Fibroblast of mammary gland (primary cell): ENCODE results near the gene CHID1.

Experiments
- DNase-seq: peaks from one replicate; pipeline ENCODE4 v3.0.0-alpha.2; 2010; ENCODE audit warnings: low read depth
- H3K4me3 ChIP-seq: 2 replicates; pipeline ENCODE4 v1.5.1; 2011; ENCODE audit warnings: low read depth, mild to moderate bottlenecking, low read length, moderate library complexity; ENCODE audit not compliant: control insufficient read depth
- TF ChIP-seq, protein P1 (sequence below): conservative IDR thresholded peaks from 2 replicates; pipeline ENCODE4 v1.5.1; 2011; ENCODE audit warnings: low read depth, low read length, inconsistent platforms; ENCODE audit not compliant: control insufficient read depth, insufficient read depth

CHID1 gene

DNA sequence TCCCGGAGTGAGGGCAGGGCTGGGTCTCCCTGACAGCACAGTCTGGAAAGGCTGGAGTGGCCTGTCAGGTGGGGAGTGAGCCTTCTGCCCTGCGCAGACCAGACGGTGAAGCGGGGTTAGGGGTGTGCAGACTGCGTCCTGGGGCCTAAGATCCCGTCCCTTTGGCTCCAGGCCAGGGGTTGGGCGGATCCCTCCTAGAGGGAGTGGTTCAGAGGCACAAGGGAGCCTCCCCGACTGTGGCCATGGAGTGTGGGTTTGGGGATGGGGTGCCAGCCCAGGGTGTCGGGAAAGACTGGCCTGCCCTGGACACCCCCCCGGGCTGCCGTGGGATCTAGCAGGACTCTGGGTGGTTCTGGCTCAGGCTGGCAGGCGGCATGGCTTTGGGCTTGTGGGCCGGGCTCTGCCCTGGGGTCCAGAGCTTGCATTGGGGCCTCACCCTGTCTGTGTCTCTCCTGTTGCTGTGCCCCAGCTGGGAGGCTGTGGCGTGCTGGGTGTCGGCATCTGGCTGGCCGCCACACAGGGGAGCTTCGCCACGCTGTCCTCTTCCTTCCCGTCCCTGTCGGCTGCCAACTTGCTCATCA lies 48.4 kb downstream of the CHID1 start:
- no peak for DNase-seq
- H3K4me3 ChIP-seq, result no peak overlapping the region
- TF ChIP-seq, protein P1, sequence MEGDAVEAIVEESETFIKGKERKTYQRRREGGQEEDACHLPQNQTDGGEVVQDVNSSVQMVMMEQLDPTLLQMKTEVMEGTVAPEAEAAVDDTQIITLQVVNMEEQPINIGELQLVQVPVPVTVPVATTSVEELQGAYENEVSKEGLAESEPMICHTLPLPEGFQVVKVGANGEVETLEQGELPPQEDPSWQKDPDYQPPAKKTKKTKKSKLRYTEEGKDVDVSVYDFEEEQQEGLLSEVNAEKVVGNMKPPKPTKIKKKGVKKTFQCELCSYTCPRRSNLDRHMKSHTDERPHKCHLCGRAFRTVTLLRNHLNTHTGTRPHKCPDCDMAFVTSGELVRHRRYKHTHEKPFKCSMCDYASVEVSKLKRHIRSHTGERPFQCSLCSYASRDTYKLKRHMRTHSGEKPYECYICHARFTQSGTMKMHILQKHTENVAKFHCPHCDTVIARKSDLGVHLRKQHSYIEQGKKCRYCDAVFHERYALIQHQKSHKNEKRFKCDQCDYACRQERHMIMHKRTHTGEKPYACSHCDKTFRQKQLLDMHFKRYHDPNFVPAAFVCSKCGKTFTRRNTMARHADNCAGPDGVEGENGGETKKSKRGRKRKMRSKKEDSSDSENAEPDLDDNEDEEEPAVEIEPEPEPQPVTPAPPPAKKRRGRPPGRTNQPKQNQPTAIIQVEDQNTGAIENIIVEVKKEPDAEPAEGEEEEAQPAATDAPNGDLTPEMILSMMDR, result no peak

DNA sequence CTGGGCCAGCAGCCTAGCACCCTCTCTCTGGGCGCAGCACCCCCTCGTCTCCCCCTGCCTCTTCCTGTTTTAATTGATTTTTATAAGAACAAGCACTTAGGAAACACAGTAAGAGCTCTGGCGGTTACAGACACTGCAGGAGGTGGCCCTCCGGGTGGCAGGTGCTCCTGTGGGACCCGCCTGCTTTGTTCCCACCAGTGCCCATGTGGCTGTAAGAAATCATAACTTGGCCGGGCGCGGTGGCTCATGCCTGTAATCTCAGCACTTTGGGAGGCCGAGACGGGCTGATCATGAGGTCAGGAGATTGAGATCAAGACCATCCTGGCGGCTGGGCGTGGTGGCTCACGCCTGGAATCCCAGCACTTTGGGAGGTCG lies 49.5 kb downstream of the CHID1 start:
- no peak overlapping the region for H3K4me3 ChIP-seq
- no peak for DNase-seq
- TF ChIP-seq, protein P1, result no peak

DNA sequence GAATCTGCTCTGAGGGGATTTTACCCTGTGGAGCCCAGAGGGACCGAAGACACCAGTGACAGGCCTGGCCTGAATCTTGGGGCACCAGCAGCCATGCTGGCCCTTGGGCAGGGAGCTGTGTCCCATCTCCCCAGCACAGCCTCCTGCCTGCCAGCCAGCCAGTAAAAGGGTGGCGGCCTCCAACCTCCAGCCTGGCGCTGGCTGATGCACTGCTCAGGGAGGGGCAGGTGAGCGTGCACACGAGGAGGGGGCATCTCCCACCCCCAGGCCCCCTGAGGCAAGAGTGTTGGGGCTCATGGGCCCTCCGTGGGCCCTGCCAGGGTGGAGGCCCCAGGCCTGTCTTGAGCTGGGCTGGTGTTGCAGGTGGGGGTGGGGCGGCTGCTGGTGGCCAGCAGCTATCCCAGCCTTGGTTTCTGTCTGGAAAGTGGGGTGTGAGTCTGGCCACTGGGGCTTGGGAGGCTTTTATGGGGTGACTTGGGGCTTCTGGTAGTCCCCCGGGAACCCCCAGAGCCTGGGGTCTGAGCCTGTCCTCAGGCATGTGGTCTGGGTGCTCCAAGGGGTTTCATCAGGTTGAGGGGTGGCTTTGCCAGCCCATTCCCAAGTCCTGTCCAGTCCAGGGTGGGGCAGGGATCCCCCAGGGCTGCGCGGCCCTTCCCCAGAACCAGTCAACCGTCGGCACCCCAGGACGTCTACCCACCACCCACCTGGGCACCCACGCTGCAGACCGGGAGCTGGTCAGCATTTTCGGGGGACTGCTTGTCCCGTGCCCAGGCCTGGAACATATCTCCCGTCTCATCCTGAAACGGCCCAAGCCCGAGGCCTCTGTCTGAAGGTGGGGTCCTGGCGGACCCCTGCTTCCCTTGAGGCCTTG lies 50.1 kb downstream of the CHID1 start:
- no peak overlapping the region for H3K4me3 ChIP-seq
- no peak for DNase-seq
- TF ChIP-seq, protein P1, result no peak

DNA sequence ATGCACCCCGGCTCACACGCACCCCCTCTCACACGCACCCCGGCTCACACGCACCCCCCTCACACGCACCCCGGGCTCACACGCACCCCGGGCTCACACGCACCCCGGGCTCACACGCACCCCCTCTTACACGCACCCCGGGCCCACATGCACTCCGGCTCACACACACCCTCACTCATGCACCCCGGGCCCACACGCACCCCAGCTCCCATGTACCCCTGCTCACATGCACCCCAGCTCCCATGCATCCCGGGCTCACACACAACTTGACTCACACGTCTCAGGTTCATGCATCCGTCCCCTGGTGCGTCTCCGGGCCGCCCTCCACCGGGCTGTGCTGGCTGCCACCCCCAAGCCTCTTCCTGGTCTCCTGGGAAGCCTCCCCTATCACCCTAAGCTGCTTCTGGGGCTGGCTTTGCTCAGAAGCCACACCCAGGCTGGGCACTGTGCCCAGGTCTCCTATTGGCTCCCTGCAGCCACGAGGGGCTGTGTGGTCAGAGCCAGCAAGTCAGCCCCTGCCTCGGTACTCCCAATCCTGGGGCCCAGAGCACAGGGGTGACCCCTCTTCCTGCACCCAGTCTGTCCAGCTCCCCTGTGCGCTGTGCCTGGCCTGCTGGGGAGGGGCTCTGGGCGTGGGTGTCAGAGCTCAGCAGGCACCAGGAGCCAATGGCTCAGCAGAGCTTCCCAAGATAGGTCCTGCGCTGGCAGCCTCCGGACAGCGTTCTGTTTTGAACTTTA lies 51.0 kb downstream of the CHID1 start:
- H3K4me3 ChIP-seq, result peak overlapping the region; percentile 10
- DNase-seq, result peak; percentile 90
- TF ChIP-seq, protein P1, result no peak

DNA sequence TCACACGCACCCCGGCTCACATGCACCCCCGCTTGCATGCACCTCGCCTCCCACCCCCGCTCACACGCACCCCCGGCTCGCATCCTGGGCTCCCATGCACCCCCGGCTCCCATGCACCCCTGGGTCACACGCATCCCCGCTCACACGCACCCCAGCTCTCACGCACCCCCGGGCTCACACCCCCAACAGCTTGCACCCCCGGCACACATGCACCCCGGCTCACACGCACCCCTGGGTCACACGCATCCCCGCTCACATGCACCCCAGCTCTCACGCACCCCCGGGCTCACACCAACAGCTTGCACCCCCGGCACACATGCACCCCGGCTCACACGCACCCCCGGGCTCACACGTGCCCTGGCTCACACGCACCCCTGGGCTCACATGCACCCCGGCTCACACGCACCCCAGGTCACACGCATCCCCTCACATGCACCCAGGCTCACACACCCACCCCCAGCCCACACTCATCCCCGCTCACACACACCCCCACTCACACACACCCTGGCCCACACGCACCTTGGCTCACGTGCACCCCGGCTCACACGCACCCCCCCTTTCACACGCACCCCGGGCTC lies 51.8 kb downstream of the CHID1 start:
- TF ChIP-seq, protein P1, result no peak
- H3K4me3 ChIP-seq, result no peak overlapping the region
- no peak for DNase-seq

DNA sequence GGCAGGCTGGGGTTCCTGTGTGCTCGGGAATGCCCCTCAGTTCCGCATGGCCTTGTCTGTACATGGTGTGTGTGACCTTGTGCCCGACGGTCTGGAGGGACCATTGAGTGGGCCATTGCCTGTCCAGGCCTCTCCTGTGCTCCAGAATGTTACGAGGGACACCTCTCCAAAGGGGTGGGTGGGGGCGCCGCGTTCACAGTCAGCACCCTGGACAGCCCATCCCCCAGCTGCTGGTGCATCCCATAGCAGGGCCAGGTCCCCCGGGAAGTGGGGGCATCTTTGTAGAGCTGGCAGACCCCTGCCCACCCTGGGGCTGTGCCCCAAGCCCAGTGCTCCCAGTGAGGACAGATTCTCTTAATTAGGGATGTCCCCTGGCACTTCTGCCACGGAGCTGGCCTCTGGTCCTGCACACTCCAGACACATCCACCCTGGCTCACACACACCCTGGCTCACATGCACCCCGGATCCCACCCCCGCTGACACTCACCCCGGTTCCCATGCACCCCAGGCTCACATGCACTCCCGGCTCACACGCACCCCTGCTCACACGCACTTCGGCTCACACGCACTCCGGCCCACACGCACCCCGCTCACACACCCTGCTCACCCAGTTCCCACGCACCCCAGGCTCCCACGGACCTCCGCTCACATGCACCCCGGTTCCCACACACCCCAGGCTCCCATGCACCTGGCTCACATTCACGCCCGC lies 52.4 kb downstream of the CHID1 start:
- TF ChIP-seq, protein P1, result no peak

More for the DNA sequence above, 52.4 kb downstream of the CHID1 start:
- DNase-seq, result no peak
- H3K4me3 ChIP-seq, result no peak overlapping the region
